Fibroblast of skin of left quadriceps (primary cell): ENCODE data around the gene DNAJC12.
A peak's percentile ranks its signal among the peaks of the same experiment; 100 is the strongest.
"Not testable (repeated sequence)": the region's sequence is repeated elsewhere in the genome, so short reads cannot be mapped to it uniquely, and the experiment has no call there.

Source experiments
- DNase-seq, 2 experiments: peaks; one replicate each; pipeline ENCODE4 v3.0.0-alpha.2; 2013; ENCODE audit warnings: low read depth in 2 of 2

The DNAJC12 gene

DNA sequence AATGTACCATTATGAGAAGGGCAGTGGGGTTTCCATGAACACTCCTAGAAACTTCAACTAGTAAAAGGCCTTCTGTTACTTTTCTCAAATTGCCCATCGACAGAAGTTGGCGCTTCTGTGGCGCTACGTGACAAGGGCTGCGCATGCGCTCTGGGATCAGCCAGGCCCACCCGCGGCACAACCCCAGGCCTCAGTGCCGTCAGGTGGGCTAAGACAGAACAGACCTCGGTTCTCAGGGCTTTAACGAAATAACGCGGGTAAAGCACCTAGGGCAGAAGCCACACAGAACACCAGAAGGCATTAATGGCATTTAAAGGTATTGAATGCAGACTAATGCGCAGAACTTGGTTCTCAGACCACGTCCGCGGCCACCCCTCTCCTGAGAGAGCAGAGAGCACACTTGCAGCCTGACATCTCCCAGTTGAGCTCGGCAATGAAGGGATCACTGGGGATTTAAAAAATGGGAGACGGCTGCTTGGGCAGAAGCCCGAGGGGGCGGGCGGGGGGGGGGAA, 74.4 kb downstream of the DNAJC12 start:
- DNase-seq, result peak; percentile 33 to 34

DNA sequence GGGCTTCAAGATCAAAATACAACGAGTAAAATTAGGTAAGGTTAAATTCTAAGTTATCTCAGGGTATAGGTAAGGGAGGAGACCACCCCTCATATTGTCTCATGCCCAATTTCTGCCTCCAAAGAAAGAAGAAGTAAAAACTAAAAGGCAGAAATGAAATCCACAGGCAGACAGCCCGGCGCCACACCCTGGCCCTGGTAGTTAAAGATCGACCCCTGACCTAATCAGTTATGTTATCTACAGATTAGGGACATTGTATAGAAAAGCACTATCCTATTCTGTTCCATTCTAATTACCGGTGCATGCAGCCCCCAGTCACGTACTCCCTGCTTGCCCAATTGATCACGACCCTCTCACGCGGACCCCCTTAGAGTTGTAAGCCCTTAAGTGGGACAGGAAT, 75.4 kb downstream of the DNAJC12 start:
- not testable (repeated sequence) for DNase-seq

- DNase-seq, result no peak
Observed at GRCh38 chr10:67760272-67760671, 77.7 kb downstream of the DNAJC12 start.
